NCI-H748 (cell line): ENCODE data around the gene OR2W3.

ENCODE experiments used
- DNase-seq: peaks from one replicate; lab custom pipeline; 2025; ENCODE audit not compliant: unreplicated experiment; lab: John Stamatoyannopoulos, UW

OR2W3 gene

DNA sequence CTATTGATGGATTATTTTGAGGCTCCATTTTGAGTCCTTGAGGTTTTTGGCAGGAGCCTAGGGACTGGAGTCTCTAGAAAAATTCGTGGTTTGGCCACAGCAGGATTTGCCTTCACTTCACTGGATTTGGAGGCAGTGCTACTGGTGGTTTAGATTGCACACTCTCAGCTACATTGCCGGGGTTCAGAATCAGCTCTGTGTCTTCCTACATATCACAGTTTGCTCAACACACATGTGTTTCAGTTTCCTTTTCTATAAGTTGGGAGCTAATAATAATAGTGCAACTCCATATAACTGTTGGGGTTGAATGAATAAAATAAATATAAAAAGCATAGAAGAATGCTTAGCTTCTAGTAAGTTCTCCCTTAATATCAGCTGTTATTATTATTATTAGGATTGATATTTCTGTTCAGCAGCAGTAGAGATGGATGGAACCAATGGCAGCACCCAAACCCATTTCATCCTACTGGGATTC lies at the start of gene OR2W3:
Gene OR2W3 (plus strand): TSS at position 425 of the 475 bp plus-strand sequence. CDS start 0 bp downstream, at position 425.
- no peak for DNase-seq

DNA sequence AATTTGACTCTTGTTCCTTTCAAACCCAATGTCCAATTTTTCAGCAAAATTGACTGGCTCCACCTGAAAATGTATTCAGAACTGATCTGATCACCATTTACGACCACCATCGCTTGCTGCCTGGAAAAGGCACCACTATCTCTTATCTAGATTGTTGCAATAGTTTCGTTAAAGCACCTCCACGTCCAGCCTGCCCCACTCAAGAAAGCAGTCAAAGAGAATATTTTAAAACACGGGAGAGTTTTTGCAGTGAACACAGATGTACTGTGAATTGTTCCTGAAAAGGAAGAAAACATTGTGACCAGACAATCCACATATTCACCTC lies 49.7 kb upstream of the OR2W3 start:
- no peak for DNase-seq

DNA sequence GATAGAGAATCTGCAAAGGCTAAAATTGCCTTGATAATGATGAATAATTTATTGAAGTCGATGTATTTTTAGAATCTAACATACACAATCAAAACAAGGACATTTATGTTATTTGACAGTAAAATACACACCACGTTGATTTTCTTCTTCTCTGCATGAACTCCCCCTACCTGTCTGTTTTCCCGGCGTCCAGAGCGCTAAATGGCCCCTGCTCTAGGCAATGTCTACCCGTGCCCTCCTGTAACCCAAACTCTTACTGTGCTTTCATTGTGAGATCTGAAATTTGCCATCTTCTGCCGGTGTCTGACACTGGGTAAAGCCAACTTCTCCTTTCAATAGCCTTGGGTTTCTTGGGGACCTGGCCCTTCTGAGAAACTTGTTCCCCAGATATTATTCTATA lies 47.0 kb upstream of the OR2W3 start:
- no peak for DNase-seq

DNA sequence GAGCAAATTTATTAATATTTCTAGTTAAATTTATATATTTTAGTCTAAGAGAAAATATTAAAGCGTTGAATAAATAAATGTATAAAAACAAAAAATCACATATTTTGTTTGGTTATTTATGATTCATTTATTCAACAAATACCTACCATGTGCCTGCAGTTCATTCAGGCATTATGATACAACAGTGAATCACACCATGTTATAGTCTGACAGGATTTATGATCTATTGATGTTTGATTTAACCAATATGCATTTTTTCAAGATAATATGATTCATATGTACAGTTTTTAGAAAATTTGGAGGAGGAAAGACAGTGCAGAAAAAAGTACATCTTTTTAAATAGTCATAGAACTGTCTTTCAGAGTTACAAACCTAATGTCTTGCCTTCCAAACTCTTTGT lies 45.8 kb upstream of the OR2W3 start:
- no peak for DNase-seq

DNA sequence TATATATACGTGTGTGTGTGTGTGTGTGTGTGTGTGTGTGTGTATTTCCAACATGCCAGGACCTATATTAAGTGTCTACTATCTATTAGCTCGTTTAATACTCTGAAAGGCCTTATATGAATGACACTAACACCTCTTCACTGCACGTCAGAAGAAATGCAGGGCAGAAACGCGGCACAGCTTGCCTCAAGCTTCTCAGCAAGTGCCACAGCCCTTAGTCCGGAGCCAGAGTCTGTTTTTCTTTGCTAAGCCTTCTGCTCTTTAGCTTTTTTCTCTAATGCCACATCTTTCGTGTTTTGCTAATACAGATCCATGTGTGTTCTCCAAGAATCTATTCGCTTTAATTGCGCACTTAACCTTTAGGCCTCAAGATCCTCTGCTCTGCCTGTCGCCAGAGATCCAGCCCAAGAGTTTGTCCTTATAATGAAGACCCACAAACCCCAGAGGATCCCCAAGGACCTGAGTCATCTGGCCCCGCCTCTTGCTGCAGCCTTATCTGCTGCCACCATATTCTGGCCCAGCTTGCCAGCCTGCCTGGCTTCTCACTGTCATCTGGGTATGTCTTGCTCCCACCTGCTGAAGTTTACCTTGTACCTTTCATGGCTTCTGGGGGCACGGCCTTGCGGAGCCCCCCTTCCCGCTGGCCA lies 40.4 kb upstream of the OR2W3 start:
- no peak for DNase-seq

DNA sequence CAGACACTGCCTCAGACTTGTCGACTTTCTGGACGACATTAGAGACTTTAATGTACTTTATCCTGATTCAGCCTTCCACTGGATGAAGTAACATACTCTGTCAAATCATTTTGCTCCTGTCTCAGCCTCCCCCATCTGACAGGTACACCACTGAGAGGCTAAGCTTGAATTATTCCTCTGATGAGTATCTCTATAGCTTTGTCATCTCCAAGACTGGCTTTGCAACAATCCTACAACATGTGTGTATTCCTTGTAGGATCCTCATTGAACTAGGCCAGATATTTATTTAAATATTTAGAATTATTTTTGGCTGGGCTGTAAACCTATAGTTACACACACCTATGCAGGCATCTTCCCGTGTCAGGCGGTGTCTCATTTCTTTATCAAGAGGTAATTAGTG lies 39.5 kb upstream of the OR2W3 start:
- DNase-seq, result no peak

DNA sequence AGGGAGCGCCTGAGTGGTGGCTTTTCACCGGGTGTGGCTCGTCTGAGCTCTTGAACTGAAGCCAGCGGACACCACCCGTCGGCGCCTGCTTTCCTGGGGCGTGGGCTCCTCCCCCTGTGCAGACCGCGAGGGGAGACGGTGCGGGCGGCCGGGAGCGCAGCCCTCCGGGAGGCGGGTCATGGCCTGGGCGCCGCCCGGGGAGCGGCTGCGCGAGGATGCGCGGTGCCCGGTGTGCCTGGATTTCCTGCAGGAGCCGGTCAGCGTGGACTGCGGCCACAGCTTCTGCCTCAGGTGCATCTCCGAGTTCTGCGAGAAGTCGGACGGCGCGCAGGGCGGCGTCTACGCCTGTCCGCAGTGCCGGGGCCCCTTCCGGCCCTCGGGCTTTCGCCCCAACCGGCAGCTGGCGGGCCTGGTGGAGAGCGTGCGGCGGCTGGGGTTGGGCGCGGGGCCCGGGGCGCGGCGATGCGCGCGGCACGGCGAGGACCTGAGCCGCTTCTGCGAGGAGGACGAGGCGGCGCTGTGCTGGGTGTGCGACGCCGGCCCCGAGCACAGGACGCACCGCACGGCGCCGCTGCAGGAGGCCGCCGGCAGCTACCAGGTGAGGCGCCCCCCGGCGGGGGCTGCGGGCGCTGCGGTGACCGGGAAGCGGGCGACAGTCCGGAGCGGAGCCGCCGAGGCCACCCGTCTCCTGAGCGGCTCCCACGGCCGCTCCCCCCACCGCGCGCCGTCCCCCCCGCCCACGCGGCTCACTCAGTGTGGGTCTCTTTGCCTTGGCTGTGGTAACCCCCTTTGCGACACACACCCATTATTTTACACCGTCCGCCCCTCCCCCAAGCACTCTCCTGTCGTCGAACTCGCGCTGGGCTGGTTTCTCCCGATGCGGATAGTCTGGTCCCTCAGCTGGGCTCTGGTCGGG lies 38.1 kb upstream of the OR2W3 start, which contains the start of gene TRIM58:
Gene TRIM58 (plus strand): TSS at position 119 of the 916 bp plus-strand sequence. CDS start 60 bp downstream, at position 179.
- peak; percentile 73 for DNase-seq

DNA sequence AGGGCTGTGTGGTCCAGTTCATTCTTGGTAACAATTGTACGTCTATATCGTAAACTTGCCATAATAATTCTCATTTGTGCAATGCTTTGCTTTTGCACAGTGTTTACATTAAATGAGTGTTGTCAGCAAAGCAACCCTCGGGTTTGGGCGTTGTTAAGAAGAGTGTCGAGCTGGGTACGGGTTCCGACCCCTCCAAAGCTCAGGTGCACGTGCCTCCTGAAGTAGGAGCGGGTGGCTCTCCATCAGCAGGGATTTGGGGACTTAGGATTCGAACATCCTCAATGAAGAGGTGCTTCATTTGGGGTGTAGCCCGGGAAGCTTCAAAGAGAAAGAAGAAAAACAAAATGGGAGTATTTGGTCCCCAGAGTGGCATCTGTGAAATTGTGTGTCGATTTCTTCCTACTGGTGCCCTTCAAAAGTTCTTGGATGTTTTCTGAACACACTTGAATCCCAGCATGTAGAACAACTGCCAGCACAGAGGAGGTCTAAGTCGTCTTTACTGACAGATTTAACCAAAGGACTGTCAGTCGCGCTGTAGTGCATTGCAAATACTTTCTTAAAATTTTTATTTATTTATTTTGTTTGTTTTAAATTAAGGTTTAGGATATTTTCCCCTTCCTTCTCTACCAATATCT lies 37.3 kb upstream of the OR2W3 start:
- no peak for DNase-seq

DNA sequence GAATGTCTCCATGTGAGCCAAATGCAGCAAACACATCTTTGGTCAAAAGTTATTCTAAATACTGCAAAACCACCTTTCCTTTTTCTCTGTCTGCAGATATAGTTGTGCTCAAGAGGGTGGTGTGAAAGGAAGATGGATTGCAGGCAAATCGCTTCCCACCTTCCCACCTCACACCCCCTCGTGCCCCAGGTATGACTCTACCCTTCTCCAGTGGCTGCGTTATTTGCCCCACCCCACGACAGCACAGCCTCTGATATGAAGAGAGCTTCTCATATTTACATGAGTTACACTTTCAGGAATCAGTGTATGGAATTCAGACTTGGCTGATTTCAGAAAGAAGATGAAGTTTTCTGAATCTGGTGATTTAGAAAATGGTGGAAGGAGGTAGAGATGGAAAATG lies 32.6 kb upstream of the OR2W3 start:
- DNase-seq, result no peak

DNA sequence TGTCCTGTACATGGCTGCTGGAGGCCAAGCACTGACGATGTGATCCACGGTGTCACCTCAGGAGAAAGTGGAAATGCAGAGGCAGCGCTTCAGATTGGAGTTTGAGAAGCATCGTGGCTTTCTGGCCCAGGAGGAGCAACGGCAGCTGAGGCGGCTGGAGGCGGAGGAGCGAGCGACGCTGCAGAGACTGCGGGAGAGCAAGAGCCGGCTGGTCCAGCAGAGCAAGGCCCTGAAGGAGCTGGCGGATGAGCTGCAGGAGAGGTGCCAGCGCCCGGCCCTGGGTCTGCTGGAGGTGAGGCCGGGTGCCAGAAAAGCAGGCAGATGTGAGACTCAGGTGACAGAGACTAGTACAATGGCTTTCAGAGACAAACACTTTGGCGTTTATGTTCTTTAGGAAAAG lies 30.7 kb upstream of the OR2W3 start:
- no peak for DNase-seq

DNA sequence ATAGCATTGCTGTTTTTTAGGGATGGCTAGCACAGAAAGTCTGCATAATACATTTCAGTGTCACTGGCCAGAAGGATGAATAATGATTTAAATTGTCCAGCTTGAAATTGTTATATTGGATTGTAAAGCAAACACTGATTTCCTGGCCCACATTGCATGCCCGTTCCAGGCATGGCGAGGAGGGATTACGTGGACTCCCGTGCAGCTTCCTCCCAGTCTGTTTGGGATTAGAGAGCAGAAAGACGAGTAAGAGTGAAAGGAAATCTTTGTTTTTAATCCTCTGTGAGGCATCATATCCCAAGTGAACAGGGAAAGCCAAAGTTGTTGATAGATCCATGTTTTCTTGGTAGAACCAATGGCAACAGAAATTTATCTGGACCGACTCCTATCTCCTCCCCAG lies 30.0 kb upstream of the OR2W3 start:
- no peak for DNase-seq

DNA sequence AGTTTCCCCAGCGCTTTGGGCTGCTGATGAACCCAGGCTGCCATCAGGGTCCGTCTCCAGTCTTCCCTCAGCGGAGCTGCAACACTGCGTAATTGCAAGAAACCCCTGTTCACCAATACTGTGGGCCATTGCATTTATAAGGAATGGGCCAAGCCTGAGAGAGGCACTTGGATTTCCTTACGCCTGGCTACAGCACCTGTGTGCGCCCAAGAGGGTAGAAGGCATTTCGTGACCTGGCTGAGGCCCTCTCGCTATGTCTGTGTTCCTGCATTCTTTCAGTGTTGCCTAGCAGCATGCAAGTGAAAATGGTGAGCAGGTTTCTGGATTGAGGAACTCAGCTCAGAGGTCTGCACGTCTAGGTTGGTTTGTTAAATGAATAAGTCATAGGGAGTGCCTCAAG lies 12.0 kb upstream of the OR2W3 start:
- no peak for DNase-seq

DNA sequence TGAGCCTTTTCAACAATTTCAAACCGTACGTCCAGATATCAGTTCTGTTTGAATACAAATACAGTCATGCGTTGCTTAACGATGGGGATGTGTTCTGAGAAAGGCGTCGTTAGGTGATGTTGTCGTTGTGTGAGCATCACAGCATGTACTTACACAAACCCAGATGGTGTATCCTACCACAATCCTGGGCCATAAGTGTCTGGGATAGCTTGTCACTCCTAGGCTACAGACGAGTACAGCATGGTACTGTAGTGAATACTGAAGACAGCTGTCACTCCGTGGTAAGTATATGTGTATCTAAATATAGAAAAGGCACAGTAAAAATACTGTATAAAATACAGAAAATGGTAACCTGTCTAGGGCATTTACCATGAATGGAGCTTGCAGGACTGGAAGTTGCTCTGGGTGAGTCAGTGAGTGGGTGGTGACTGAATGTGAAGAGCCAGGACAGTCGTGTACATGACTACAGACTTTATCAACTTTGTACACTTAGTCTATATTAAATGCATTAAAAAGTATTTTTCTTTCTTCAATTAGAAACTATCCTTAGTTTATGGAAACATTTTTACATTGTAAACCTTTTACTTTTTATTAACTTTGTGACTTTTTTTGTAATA lies 10.5 kb upstream of the OR2W3 start:
- DNase-seq, result no peak

DNA sequence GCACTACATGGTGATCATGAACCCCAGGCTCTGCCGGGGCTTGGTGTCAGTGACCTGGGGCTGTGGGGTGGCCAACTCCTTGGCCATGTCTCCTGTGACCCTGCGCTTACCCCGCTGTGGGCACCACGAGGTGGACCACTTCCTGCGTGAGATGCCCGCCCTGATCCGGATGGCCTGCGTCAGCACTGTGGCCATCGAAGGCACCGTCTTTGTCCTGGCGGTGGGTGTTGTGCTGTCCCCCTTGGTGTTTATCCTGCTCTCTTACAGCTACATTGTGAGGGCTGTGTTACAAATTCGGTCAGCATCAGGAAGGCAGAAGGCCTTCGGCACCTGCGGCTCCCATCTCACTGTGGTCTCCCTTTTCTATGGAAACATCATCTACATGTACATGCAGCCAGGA lies 589 bp downstream of the OR2W3 start:
- DNase-seq, result no peak

DNA sequence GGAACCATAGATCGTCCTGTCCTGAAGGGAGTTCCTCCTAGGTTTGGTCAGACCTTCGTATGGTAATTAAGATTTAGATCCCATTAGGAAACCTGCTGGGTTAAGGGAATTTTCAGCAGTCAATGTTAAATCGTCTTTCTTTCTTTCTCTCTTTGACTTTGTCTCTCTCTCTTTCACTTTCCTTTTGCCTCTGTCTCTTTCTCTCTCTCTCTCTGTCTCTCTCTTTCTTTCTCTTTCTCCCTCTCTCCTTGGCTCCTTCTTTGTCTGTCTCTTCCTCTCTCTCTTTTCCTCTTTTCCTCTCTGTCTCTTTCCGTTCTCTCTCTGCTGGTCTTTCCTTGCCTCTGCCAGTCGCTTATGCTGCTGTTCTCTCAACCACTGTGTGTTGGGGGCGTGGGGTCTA lies 8.7 kb downstream of the OR2W3 start:
- no peak for DNase-seq

DNA sequence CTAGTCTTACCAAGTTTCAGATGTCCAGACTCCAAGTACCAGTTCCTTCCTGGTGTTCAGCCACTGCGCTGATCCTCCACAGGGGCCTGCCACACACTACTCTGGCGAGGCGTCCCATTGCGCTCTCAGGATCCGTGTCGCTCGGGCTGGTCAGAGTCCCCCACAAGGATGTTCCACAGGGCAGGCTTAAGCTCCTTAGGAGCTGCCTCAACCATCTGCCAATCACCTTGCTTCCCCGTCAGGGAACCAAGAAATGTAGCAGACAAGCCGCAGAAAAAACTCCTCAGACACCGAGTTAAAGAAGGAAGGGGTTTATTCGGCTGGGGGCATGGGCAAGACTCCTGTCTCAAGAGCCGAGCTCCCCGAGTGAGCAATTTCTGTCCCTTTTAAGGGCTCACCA lies 9.8 kb downstream of the OR2W3 start:
- DNase-seq, result no peak

DNA sequence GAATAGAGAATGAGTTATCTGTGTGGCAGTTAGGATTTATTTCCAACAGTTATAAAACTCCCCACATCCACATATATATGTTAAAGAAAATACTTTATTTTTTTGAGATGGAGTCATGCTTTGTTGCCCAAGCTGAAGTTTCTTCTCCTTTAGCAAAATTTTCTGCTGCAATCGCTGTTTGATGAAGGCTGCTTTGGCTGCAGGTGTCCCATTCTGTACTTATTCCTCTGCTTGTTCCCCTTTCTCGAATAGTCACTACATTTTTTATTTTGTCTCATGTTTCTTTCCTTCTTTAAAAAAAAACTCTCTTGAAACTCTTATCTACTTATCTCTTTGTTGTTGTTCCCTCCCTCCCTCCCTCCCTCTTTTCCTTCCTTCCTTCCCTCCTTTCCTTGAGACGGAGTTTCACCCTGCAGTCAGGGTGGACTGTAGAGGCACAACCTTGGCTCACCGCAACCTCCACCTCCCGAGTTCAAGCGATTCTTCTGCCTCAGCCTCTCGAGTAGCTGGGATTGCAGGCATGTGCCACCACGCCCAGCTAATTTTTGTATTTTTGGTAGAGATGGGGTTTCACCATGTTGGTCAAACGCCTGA lies 10.6 kb downstream of the OR2W3 start:
- no peak for DNase-seq

DNA sequence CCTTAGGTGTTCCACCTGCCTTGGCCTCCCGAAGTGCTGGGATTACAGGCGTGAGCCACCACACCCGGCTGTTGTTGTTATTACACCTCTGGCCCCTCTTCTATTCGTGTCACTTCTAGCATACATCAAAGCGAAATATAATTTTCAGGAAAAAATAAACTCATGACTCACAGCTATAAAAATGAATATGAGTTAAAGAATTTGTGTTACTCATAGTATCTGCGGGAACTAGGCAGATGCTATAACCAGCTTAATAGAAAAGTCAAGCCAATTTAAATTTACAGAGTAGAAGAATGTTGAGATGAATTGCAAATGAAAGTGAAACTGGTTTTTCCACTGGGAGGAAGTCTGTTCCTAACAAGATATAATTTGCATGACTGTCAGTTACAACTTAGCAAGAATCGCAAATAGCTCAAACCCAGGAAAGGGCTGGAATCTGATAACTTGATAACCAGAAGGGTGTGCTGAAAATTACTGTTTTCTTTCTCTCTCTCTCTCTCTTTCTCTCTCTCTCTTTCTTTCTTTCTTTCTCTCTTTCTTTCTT lies 11.2 kb downstream of the OR2W3 start:
- peak; percentile 14 for DNase-seq

DNA sequence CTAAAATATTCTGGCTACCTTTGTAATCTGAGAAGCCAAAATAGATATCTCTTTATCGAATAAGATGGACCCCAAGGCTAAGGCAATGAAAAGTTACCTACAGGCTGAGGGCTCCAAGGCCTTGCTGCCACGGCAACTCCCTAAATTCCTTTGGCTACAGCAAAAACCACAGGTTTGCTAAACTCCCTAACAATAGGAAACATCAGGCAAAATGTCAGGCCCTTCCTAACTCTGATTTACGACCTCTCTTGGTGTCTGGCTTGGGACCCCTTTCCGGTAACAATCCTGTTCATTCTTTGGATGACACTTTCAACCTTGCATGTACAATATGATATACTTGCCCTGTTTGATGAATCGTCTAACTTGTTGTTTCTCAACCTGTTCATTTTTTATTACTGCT lies 13.4 kb downstream of the OR2W3 start:
- no peak for DNase-seq

DNA sequence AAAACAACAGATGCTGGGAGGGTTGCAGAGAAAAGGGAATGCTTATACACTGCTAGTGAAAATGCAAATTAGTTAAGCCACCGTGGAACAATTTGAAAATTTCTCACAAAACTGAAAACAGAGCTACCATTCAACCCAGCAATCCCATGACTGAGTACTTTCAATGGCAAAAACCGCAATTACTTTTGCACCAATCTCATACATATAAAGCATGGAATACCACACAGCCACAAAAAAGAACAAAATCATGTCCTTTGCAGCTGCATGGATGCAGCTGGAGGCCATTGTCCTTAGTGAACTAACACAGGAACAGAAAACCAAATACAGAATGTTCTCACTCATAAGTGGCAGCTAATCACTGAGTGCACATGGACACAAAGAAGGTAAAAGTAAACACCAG lies 18.4 kb downstream of the OR2W3 start:
- peak; percentile 7 for DNase-seq
